Measurements from ENCODE around the gene PCDH9.

DNA sequence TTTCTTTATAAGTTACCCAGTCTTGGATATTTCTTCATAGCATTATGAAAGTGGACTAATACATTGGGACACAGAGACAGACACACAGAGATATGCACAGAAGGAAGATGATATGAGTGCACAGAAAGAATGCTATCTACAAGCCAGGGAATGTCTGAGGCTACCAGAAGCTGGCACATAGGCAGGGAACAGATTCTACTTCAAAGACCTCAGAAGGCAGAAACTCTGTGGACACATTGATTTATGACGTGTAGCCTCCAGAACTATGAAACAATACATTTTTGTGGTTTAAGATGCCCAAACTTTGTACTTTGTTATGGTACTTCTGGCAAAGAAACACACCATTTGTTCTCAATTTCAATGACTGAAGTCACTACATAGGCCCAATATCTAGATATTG lies 556.7 kb downstream of the PCDH9 start:
- TF ChIP-seq EZH2 (IDR thresholded peaks at IDR 0.05; ENCODE audit: insufficient read depth, poor library complexity, severe bottlenecking) (no peak), EZH2phosphoT487 (IDR thresholded peaks at IDR 0.05; ENCODE audit: insufficient read depth, low read depth) (no peak)
